NCI-H82 treated with DMSO at 0.1 percent for 48 hours (cell line): ENCODE measurements around the gene BCL11B.

Experiments
- DNase-seq: peaks from one replicate; lab custom pipeline; 2025; ENCODE audit not compliant: unreplicated experiment; lab: John Stamatoyannopoulos, UW

BCL11B gene

DNA sequence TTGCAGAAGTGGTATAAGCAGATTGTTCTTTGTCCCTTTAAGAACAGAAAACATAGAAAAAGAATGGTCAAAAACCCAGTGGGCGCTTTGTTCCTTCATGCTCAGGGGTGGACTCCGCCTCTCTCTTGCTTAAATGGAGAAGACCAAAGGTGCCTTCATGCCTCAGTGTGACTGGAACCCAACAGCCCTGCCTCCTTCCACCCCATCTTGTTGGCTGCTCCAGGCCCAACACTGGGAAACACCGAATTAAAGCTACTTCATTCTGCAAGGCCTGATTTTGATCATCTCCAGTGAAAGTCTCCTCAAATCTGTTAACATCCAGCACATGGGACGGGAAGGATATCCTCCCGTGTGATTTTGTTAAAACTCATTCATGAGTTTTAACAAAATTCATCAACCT is 103.7 kb downstream of the BCL11B start:
- DNase-seq = no peak

DNA sequence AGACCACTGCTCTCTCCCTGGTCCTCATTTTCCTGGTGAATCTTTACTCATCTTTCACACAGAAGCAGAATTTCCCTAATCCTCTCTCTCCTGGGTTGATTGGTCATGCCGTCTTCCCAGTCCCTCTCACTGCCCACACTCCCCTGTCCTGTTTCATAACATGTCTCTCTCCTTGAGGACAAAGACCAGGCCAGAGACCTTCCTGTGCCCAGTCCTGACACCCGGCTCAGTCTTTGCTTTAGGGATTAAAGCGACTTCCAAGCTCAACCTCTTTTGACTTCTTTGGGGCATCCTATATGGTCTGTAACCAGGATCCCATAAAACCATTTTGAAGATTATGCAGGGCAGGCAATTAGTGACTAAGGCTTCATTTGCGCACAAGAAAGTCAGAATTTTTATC is 105.5 kb downstream of the BCL11B start:
- no peak for DNase-seq

GRCh38 chr14:99164712-99165111 is 107.3 kb downstream of the BCL11B start:
- DNase-seq = no peak

- DNase-seq = no peak
These were observed 108.6 kb downstream of the BCL11B start for GRCh38 chr14:99163446-99163845.

DNA sequence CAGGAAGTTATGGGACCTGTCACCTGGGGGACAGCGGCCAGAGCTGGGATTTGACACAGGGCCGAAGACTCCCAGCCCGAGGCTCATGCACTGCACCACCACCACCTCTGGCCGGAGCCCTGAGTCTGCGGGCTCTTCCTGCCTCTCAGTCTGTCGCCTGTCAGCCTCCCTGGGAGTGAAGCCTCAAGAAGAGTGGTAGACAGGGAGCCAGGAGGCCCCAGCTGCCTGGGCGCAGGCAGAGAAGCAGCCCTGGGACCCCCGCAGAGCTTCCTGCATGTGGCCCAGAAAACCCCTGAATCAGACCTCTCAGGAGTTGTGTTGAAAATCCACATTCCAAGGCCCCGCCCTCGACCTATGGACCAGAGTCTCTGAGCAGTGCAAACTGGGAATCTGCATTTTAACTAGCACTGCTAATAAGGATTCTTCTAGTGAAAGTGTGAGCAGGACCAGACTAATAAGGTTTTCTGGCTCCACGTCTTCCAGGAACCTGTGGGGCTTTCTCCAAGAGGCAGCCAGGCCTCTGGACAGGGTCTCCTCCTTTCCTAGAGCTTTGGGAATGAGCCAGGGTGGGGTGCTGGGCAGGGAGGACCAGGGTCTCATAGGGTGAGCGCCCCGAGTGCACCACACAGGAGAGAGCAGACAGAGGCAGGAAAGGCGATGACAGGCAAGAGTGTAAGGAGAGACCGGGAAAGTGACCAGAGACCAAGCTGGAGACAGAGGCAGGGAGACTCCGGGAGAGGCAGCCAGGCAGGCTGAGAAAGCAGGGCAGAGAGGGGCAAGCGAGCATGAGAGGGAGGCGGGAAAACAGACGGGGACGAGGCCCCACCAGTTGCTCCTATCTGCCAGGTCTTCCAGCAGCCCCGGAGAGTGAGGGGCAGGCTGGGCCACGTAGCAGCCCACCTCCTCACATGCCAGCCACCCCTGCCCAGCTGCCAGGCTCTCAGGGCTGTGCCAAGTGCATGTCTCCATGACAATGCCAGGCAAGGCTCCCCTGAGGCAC is 112.4 kb downstream of the BCL11B start:
- DNase-seq = no peak

DNA sequence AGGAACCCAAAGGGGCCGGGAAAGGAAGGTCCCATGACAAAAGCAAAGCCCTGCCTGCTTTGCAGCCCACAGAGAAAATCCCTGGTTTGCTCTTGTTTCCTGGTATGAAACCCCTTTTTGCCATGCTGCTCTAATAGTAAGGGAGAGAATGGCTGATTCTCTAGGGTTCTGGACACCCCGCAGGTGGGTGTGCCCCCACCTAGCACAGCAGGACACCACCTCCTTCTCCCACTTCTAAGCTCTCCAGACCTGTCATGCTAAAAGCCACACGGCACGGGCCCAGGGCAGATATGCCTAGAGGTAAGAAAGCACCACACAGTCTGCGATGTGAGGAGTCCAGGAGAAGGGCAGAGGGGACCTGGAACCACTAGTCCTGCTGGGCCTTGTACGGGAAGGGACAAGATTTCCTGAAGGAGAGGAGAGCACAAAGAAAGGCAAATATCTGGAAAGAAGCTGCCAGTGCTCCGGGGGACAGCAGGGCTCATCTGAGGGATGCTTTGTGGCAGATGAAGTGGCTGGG is 113.3 kb downstream of the BCL11B start:
- DNase-seq = no peak

- no peak for DNase-seq
These were observed 113.8 kb downstream of the BCL11B start for GRCh38 chr14:99158150-99158549.

- DNase-seq = no peak
These were observed 114.3 kb downstream of the BCL11B start for GRCh38 chr14:99157676-99158075.

GRCh38 chr14:99157246-99157645 is 114.8 kb downstream of the BCL11B start:
- DNase-seq = no peak

DNA sequence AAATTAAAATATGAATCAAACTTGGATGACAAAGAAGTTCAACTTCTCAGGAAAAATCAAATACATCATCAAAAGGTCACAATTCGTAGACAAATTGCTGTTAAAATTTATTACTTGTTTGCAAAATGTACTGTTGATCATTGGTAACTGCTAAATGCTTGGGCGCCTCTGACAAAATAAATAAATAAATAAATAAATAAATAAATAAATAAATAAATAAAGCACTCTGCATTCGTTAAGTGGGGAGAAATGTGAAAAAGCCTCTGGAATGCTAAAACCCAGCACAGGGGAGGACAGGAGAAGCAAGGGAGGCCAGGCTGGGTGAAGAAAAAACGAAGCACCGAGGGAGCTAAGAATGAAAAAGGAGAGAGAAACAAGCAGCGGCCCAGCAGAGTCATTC is 115.2 kb downstream of the BCL11B start:
- DNase-seq = no peak

GRCh38 chr14:99156090-99156425 is 115.9 kb downstream of the BCL11B start:
- no peak for DNase-seq

- DNase-seq = no peak
These were observed 116.6 kb downstream of the BCL11B start for GRCh38 chr14:99155173-99156089.

DNA sequence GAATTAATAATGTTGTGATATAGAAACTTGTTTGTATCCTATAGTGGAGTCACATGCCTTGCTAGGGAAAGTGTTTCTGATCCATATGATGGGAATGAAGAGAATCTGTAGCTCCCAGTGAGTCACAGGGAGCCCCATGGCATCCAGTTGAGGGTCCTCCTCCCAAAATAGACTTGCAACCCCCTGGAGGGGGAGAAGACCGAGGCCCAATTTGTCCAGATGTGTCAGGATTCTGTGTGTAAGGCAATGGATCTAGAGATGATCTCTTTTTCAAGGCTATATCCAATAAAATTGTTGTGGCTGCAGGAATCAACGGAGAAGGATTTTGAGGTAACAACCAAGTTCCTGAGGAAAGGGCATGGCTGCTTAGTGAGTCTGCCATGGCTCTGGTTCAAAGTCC is 121.8 kb downstream of the BCL11B start:
- DNase-seq = no peak

- no peak for DNase-seq
These were observed 123.0 kb downstream of the BCL11B start for GRCh38 chr14:99148861-99149610.

GRCh38 chr14:99148131-99148530 is 123.9 kb downstream of the BCL11B start:
- DNase-seq = no peak

GRCh38 chr14:99147366-99147740 is 124.6 kb downstream of the BCL11B start:
- DNase-seq = no peak

- no peak for DNase-seq
These were observed 125.2 kb downstream of the BCL11B start for GRCh38 chr14:99146616-99147365.

DNA sequence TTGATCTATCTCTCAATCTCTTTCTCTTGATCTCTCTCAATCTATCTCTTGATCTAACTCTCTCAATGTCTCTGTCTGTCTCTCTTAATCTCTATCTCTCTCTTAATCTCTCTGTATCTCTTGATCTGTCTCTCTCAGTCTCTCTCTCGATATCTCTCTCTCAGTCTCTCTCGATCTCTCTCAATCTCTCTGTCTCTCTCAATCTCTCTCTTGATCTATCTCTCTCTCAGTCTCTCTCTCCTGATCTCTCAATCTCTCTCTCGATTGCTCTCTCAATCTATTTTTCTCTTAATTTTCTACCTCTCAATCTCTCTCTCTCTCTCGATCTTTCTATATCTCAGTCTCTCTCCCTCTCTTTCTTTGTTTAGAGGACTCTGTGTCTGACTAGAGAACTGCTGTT is 126.7 kb downstream of the BCL11B start:
- no peak for DNase-seq

DNA sequence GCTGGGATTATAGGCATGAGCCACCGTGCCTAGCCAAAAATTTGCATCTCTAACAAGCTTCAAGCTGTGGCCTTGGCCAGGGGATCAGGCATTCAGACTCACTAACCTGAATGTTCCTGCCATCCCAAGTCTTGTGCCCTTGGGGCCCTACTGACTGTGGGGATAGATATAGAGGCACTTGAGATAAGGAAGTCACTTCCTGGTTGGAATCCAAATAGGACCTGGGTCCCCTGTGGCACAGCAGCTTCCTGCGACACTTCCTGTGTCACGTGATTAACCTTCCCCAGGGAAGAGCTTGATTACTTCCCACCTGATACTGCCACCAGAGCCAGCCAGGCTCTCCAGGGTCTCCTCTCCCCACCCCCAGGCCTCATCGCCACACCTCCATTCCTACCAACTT is 128.2 kb downstream of the BCL11B start:
- DNase-seq = no peak

GRCh38 chr14:99143126-99143525 is 128.9 kb downstream of the BCL11B start:
- no peak for DNase-seq
